Astrocyte of the cerebellum (primary cell): Measurements from ENCODE around the gene AKT1.
"Not testable (repeated sequence)": the region's sequence is repeated elsewhere in the genome, so short reads cannot be mapped to it uniquely, and the experiment has no call there.

Experiments used
- DNase-seq: peaks from one replicate; pipeline ENCODE4 v3.0.0-alpha.2; 2011; ENCODE audit warnings: low read depth
- H3K4me3 ChIP-seq: 2 replicates; pipeline ENCODE4 v1.5.1; 2011; ENCODE audit warnings: mild to moderate bottlenecking, low read depth, low read length, moderate library complexity
- CTCF ChIP-seq: IDR thresholded peaks from 2 replicates; pipeline ENCODE4 v1.5.1; 2012; ENCODE audit warnings: low read length, low read depth, moderate library complexity, mild to moderate bottlenecking; ENCODE audit errors: missing control alignments
- in situ Hi-C: cut with HindIII; loops from 2 replicates; pipeline ENCODE4 v1.10.0; 2017; ENCODE audit warnings: low sequenced_read_pairs

Gene AKT1

GRCh38 chr14:104729835-104730181, 65.7 kb downstream of the AKT1 start:
- no peak for TF ChIP-seq CTCF
- DNase-seq: no peak
- H3K4me3 ChIP-seq: no peak overlapping the region
- in situ Hi-C loops: no loop called here

- H3K4me3 ChIP-seq, DNase-seq, in situ Hi-C loops: not testable (repeated sequence)
These were observed 66.2 kb downstream of the AKT1 start for GRCh38 chr14:104729176-104729834.

DNA sequence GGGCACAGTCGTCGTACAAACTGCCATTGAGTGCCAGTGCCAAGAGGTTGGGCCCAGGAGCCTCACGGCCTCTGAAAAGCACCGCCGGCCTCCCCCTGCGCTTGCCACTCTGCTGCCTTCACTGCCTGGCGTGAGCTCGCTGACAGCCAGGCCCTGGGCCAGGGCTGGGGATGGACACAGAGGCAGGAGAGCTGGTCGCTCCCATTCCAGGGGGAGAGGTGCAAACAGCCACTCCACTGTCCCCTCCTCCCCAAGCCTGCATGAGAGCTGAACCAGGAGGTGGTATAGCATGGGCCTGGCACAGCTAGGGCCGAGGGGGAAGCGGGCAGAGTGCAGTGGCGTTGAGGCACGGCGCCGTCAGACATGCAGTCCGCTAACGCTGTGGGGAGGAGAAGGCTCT, 66.9 kb downstream of the AKT1 start:
- no peak for TF ChIP-seq CTCF
- no peak for DNase-seq
- H3K4me3 ChIP-seq: no peak overlapping the region
- in situ Hi-C loops: no loop called here

GRCh38 chr14:104726600-104727451, 68.7 kb downstream of the AKT1 start:
- no peak for TF ChIP-seq CTCF
- no peak overlapping the region for H3K4me3 ChIP-seq
- in situ Hi-C loops: no loop called here

GRCh38 chr14:104725772-104726548, 69.6 kb downstream of the AKT1 start:
- no peak for DNase-seq
- no peak overlapping the region for H3K4me3 ChIP-seq
- in situ Hi-C loops: no loop called here
- TF ChIP-seq CTCF: no peak

More at GRCh38 chr14:104726600-104727451, 68.7 kb downstream of the AKT1 start:
- DNase-seq: no peak

DNA sequence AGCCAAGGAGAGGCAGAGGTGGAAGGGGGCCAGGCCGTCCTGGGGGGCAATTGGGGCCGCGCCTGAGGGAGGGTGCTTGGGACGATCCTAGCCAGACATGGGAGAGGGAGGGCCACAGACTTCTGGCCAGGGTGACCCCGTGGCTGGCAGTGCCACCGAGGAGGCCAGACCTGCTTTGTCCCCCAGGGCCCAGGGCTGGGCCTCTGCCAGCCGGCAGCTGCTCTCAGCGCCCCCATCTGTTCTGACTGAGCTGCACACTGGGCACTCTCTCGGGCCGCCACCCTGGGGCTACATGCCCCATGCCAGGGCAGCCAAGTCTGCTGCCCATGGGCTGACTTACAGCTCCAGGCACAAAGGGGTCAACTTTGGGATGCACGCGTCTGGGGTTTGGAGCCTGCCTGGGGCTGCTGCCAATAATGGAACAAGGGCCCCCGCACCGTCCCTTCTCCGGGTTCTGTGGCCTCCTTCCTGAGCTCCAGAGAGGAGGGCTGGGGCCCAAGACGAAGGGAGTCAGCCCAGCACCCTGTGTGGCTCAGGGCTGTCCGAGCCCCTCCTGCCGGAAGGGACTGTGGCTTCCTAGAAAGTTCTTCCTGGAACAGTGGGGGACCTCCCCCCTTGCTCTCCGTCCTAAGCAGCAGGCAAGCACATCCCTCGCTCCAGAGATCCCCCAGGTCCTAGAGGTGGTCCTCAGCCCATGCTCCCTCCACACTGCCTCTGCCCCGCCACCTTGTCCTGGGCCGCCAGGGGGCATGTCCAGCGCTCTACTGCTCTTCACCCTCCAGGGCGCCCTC, 70.4 kb downstream of the AKT1 start:
- in situ Hi-C loops: no loop called here
- no peak for DNase-seq
- TF ChIP-seq CTCF: peak; percentile 23
- no peak overlapping the region for H3K4me3 ChIP-seq
